ENCODE data around the gene CEP85L.
A peak's percentile ranks its signal among the peaks of the same experiment; 100 is the strongest.

CEP85L gene

DNA sequence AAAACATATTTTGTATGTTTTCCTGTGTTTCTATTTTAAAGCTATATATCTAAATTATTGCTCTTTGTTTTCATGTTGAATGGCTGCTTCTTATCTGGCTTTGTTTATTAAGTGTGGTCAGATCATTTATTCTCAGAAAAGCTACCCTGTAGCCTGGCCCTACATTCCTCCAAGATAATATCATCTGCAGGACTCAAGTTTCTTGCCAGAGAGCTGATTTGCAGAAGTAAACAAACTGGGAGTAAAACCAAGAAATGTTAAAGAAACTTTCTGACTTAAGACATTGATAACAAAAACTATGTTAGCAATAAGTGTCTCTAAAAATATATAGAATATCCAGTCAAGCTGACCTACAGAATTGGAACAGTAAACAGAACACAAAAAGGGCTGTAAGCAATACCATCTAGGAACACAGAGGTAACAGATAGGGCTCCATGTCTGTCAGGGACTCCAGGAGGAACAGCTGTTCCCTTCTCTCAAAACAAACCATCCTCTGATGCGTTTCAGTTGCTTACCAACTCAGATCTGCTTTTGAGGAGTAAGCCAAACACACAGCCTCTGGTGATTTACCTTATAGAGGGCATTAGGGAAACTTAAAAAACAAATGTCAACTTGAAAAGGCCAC, 17.5 kb upstream of the CEP85L start:
- no peak for TF ChIP-seq MYC (IDR thresholded peaks at IDR 0.05; ENCODE audit: low read depth, low read length)
- no peak for TF ChIP-seq POLR2A (IDR thresholded peaks at IDR 0.05; ENCODE audit: extremely low read depth, insufficient read length)
- TF ChIP-seq, protein P1, sequence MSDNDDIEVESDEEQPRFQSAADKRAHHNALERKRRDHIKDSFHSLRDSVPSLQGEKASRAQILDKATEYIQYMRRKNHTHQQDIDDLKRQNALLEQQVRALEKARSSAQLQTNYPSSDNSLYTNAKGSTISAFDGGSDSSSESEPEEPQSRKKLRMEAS (IDR thresholded peaks at IDR 0.05; ENCODE audit: low read depth, low read length), result no peak
- no peak for TF ChIP-seq CTCF (IDR thresholded peaks at IDR 0.05; ENCODE audit: low read depth, low read length)
- no peak overlapping the region for H3K4me3 ChIP-seq (ENCODE audit: low read depth, low read length)
- DNase-seq (ENCODE audit: low read depth), result no peak

DNA sequence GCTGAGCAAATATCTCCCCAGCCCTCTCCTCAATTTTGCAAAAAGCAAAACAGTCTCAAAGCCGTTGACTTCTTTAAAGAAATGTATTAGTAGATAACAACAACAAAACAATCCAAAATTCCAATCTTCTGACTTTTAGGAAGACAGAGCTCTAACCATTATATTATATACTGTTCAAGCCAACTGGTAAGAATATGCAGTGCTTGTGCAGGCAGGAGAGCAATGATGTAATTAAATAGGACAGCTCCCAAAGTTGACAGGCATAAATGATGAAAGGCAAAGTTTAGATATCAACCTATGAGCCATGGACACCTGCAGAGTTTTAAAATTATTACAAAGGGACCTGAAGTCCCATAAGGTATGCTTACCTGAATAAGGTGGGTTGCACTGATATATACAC, 16.6 kb upstream of the CEP85L start:
- no peak overlapping the region for H3K4me3 ChIP-seq (ENCODE audit: low read depth, low read length)
- no peak for TF ChIP-seq POLR2A (IDR thresholded peaks at IDR 0.05; ENCODE audit: extremely low read depth, insufficient read length)
- DNase-seq (ENCODE audit: low read depth), result no peak

- DNase-seq (ENCODE audit: low read depth), result no peak
- TF ChIP-seq MYC (IDR thresholded peaks at IDR 0.05; ENCODE audit: low read depth, low read length) (no peak), CTCF (IDR thresholded peaks at IDR 0.05; ENCODE audit: low read depth, low read length) (no peak), POLR2A (IDR thresholded peaks at IDR 0.05; ENCODE audit: extremely low read depth, insufficient read length) (no peak)
- TF ChIP-seq, protein P1 (IDR thresholded peaks at IDR 0.05; ENCODE audit: low read depth, low read length), result no peak
- no peak overlapping the region for H3K4me3 ChIP-seq (ENCODE audit: low read depth, low read length)
These were observed 13.6 kb upstream of the CEP85L start for GRCh38 chr6:118665011-118665410.

DNA sequence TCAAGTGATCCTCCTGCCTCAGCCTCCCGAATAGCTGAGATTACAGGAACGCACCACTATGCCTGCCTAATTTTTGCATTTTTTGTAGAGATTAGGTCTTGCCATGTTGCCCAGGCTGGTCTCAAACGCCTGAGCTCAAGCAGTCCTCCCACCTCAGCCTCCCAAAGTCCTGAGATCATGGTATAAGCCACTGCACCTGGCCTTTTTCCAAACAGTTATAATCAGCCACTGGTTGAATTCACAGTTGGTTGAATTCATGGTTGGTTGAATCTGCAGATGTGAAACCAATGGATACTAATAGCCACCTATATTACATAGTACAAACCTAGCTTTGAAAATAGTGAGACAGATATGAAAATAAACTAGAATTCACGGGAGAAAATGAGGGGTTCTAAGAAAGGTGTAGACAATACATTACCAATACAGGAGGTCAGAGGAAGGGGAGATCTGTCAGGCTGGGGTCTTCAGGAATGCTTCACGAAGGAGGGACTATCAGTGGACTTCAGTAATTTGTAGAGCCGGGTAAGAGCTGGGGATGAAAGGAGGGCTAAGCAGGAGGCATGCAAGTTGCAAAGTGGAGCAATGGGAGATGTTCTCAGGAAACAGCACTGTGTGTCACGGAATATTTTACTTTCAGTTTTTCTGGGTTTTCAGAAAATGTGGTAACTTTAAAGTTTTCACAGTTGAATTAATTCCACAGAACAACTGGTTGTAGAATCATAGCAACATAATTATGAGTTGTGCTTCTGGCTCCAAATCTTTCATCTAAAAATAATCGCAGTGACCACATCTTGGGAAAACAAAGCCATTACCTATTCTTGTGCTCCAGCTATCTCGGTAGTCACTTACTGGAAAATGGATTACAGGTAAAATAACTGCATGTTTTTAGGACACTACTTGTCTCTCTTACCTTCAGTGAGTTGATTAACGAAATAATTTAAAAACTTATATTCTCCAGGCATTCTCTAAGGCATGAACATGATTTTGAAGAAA, 12.9 kb upstream of the CEP85L start:
- TF ChIP-seq CTCF (IDR thresholded peaks at IDR 0.05; ENCODE audit: low read depth, low read length), result no peak
- TF ChIP-seq, protein P1 (IDR thresholded peaks at IDR 0.05; ENCODE audit: low read depth, low read length), result no peak
- no peak for DNase-seq (ENCODE audit: low read depth)

DNA sequence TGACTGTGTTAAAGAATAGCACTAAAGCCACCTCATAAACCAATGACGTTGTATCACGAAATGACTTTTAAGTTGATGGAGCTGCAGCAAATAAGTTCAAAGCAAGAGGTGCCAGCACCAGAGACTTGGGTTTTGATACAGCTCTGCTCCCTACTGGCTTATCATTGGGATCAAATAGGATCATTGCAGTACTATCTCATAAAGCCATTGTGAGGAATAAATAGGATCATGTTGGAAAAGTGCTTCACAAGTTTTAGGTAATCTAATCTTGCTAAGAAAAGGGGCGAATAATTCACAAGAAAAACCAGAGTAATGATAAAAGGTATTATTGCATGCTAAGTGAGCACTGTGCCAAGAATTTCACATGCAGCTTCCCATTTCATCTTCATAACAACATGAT, 10.4 kb upstream of the CEP85L start:
- no peak for DNase-seq (ENCODE audit: low read depth)
- TF ChIP-seq CTCF (IDR thresholded peaks at IDR 0.05; ENCODE audit: low read depth, low read length), result no peak
- TF ChIP-seq MYC (IDR thresholded peaks at IDR 0.05; ENCODE audit: low read depth, low read length), result no peak
- TF ChIP-seq, protein P1 (IDR thresholded peaks at IDR 0.05; ENCODE audit: low read depth, low read length), result no peak
- no peak for TF ChIP-seq POLR2A (IDR thresholded peaks at IDR 0.05; ENCODE audit: extremely low read depth, insufficient read length)
- no peak overlapping the region for H3K4me3 ChIP-seq (ENCODE audit: low read depth, low read length)

More for the DNA sequence above, 12.9 kb upstream of the CEP85L start:
- no peak overlapping the region for H3K4me3 ChIP-seq (ENCODE audit: low read depth, low read length)

GRCh38 chr6:118660218-118660569, 8.8 kb upstream of the CEP85L start:
- peak; percentile 27 for DNase-seq (ENCODE audit: low read depth)
- H3K4me3 ChIP-seq (ENCODE audit: low read depth, low read length), result no peak overlapping the region
- TF ChIP-seq MYC (IDR thresholded peaks at IDR 0.05; ENCODE audit: low read depth, low read length) (no peak), POLR2A (IDR thresholded peaks at IDR 0.05; ENCODE audit: extremely low read depth, insufficient read length) (no peak), CTCF (IDR thresholded peaks at IDR 0.05; ENCODE audit: low read depth, low read length) (no peak)
- TF ChIP-seq, protein P1 (IDR thresholded peaks at IDR 0.05; ENCODE audit: low read depth, low read length), result no peak
